Superior temporal gyrus (tissue), 1 donor: ENCODE measurements around the gene AP2A2.
"Not testable (repeated sequence)": the region's sequence is repeated elsewhere in the genome, so short reads cannot be mapped to it uniquely, and the experiment has no call there.

Source experiments
- DNase-seq: peaks from one replicate; pipeline ENCODE4 v3.0.0-alpha.2; 2016; ENCODE audit errors: extremely low spot score

Gene AP2A2

GRCh38 chr11:954392-955153 is 28.9 kb downstream of the AP2A2 start:
- DNase-seq, result no peak

- DNase-seq, result no peak
These were observed 29.7 kb downstream of the AP2A2 start for GRCh38 chr11:955154-956063.

GRCh38 chr11:957212-957920 is 31.7 kb downstream of the AP2A2 start:
- DNase-seq, result no peak

- DNase-seq, result no peak
These were observed 32.4 kb downstream of the AP2A2 start for GRCh38 chr11:958101-958500.

- no peak for DNase-seq
These were observed 33.4 kb downstream of the AP2A2 start for GRCh38 chr11:959027-959426.

GRCh38 chr11:959608-960007 is 33.9 kb downstream of the AP2A2 start:
- no peak for DNase-seq

GRCh38 chr11:961310-961920 is 35.7 kb downstream of the AP2A2 start:
- not testable (repeated sequence) for DNase-seq

GRCh38 chr11:961921-962320 is 36.3 kb downstream of the AP2A2 start:
- DNase-seq, result no peak

- DNase-seq, result no peak
These were observed 37.0 kb downstream of the AP2A2 start for GRCh38 chr11:962688-963087.

- no peak for DNase-seq
These were observed 38.2 kb downstream of the AP2A2 start for GRCh38 chr11:963852-964251.

- DNase-seq, result no peak
These were observed 39.6 kb downstream of the AP2A2 start for GRCh38 chr11:965206-965775.

GRCh38 chr11:967995-968751 is 42.5 kb downstream of the AP2A2 start:
- DNase-seq, result no peak

- no peak for DNase-seq
These were observed 43.2 kb downstream of the AP2A2 start for GRCh38 chr11:968822-969221.

GRCh38 chr11:969651-970205 is 44.1 kb downstream of the AP2A2 start:
- no peak for DNase-seq

- no peak for DNase-seq
These were observed 44.7 kb downstream of the AP2A2 start for GRCh38 chr11:970319-970871.

GRCh38 chr11:971092-971690 is 45.5 kb downstream of the AP2A2 start:
- DNase-seq, result no peak

GRCh38 chr11:971731-972365 is 46.2 kb downstream of the AP2A2 start:
- DNase-seq, result peak; percentile 38

GRCh38 chr11:972523-973211 is 47.0 kb downstream of the AP2A2 start:
- no peak for DNase-seq

- DNase-seq, result no peak
These were observed 47.6 kb downstream of the AP2A2 start for GRCh38 chr11:973237-973636.
